H1 (cell line): ENCODE data around the gene CACNA1C.

ENCODE experiments used
- CTCF ChIP-seq, 3 experiments: IDR thresholded peaks; 1 replicate in 2 of 3; 2 replicates in 1 of 3; pipeline versions ENCODE4 v1.5.1 to v1.6.1; 2011; ENCODE audit warnings: low read length in 3 of 3, mild to moderate bottlenecking in 3 of 3, inconsistent platforms in 2 of 3, low read depth in 1 of 3, moderate library complexity in 1 of 3; ENCODE audit not compliant: insufficient read depth in 1 of 3; ENCODE audit errors: control extremely low read depth in 1 of 3
- EGR1 ChIP-seq: IDR thresholded peaks from 2 replicates; pipeline ENCODE4 v1.6.1; 2011; ENCODE audit warnings: low read depth, low read length, borderline replicate concordance
- EP300 ChIP-seq, 2 experiments: IDR thresholded peaks; 1 replicate in 1 of 2; 2 replicates in 1 of 2; pipeline ENCODE4 v1.6.1; 2011 to 2012; ENCODE audit warnings: low read depth in 2 of 2, low read length in 2 of 2, mild to moderate bottlenecking in 2 of 2, borderline replicate concordance in 1 of 2, inconsistent platforms in 1 of 2, moderate library complexity in 1 of 2
- MAFK ChIP-seq: IDR thresholded peaks from 2 replicates; pipeline ENCODE4 v1.6.1; 2012; ENCODE audit warnings: low read depth, mild to moderate bottlenecking, improper control_type of control experiment, low read length
- MAX ChIP-seq: IDR thresholded peaks from 2 replicates; pipeline ENCODE4 v1.6.1; 2012; ENCODE audit warnings: inconsistent platforms
- NRF1 ChIP-seq: IDR thresholded peaks from 2 replicates; pipeline ENCODE4 v1.6.1; 2011; ENCODE audit warnings: mild to moderate bottlenecking, low read depth, low read length, improper control_type of control experiment
- POLR2AphosphoS5 ChIP-seq: IDR thresholded peaks from 2 replicates; pipeline ENCODE4 v1.6.1; 2011; ENCODE audit warnings: low read depth, low read length
- RBBP5 ChIP-seq: IDR thresholded peaks from 2 replicates; pipeline ENCODE4 v1.7.1; 2012; ENCODE audit warnings: low read depth, mild to moderate bottlenecking, inconsistent platforms, low read length, moderate library complexity, borderline replicate concordance
- SIX5 ChIP-seq: IDR thresholded peaks from 2 replicates; pipeline ENCODE4 v1.6.1; 2011; ENCODE audit warnings: mild to moderate bottlenecking, low read depth, low read length
- SRF ChIP-seq: IDR thresholded peaks from 2 replicates; pipeline ENCODE4 v1.6.1; 2011; ENCODE audit warnings: mild to moderate bottlenecking, low read depth, low read length, moderate library complexity
- SUZ12 ChIP-seq: fragments of 200-600 bp; sonication (generic); IDR thresholded peaks from 2 replicates; pipeline ENCODE4 v1.6.1; 2012; ENCODE audit warnings: mild to moderate bottlenecking, inconsistent platforms, low read length, moderate library complexity, mixed read lengths
- TAF1 ChIP-seq: IDR thresholded peaks from 2 replicates; pipeline ENCODE4 v1.6.1; 2011; ENCODE audit warnings: mild to moderate bottlenecking, low read depth, low read length

- TF ChIP-seq CTCF (IDR thresholded peaks at IDR 0.05; ENCODE audit: control extremely low read depth in 1 of 3, insufficient read depth in 1 of 3, low read depth in 1 of 3, low read length in 3 of 3) (no peak), SRF (no peak), EGR1 (no peak), MAX (no peak), TAF1 (no peak), NRF1 (no peak), SUZ12 (no peak), SIX5 (no peak), POLR2AphosphoS5 (no peak), EP300 (IDR thresholded peaks at IDR 0.05; ENCODE audit: borderline replicate concordance in 1 of 2, low read depth in 2 of 2, low read length in 2 of 2) (no peak), MAFK (no peak), RBBP5 (no peak)
Observed at GRCh38 chr12:2493086-2493485, 440.3 kb downstream of the CACNA1C start.
